VCaP (cell line): ENCODE data around the gene FOXN3.
"Not testable (repeated sequence)": the region's sequence is repeated elsewhere in the genome, so short reads cannot be mapped to it uniquely, and the experiment has no call there.

ENCODE experiments used
- H3K27ac ChIP-seq: fragments of 450-650 bp; 2 replicates; pipeline ENCODE4 v1.5.1; 2017
- TF ChIP-seq, protein P1 (sequence below): fragments of 450-650 bp; conservative IDR thresholded peaks from 2 replicates; pipeline ENCODE4 v1.5.1; 2017; ENCODE audit warnings: mild to moderate bottlenecking, moderate library complexity

Gene FOXN3

GRCh38 chr14:89125216-89125615, 291.8 kb downstream of the FOXN3 start:
- TF ChIP-seq, protein P1, sequence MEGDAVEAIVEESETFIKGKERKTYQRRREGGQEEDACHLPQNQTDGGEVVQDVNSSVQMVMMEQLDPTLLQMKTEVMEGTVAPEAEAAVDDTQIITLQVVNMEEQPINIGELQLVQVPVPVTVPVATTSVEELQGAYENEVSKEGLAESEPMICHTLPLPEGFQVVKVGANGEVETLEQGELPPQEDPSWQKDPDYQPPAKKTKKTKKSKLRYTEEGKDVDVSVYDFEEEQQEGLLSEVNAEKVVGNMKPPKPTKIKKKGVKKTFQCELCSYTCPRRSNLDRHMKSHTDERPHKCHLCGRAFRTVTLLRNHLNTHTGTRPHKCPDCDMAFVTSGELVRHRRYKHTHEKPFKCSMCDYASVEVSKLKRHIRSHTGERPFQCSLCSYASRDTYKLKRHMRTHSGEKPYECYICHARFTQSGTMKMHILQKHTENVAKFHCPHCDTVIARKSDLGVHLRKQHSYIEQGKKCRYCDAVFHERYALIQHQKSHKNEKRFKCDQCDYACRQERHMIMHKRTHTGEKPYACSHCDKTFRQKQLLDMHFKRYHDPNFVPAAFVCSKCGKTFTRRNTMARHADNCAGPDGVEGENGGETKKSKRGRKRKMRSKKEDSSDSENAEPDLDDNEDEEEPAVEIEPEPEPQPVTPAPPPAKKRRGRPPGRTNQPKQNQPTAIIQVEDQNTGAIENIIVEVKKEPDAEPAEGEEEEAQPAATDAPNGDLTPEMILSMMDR, result no peak
- H3K27ac ChIP-seq, result no peak overlapping the region

- TF ChIP-seq, protein P1, result no peak
- H3K27ac ChIP-seq, result no peak overlapping the region
Observed at GRCh38 chr14:89123851-89124250, 293.2 kb downstream of the FOXN3 start.

DNA sequence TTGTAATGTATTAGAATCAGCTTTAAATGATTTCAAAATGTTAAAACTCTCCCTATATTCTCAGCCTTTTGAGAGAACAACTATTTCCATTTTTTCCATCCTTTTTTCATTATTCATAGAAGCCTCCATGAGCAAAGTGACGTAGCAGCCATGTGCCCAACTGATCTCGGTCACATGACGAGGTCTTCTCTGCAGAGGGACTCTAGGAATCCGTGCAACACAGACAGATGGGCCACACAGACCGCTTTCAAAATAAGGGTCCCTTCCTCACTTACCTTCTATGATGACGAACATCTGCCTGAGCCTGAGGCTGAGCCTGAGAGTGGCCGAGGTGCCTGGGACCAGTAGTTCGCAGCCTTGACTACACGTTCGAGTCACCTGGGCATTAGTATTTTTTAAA, 293.8 kb downstream of the FOXN3 start:
- TF ChIP-seq, protein P1, result no peak

GRCh38 chr14:89121968-89122620, 294.9 kb downstream of the FOXN3 start:
- no peak overlapping the region for H3K27ac ChIP-seq
- TF ChIP-seq, protein P1, result no peak

More for the DNA sequence above, 293.8 kb downstream of the FOXN3 start:
- no peak overlapping the region for H3K27ac ChIP-seq

DNA sequence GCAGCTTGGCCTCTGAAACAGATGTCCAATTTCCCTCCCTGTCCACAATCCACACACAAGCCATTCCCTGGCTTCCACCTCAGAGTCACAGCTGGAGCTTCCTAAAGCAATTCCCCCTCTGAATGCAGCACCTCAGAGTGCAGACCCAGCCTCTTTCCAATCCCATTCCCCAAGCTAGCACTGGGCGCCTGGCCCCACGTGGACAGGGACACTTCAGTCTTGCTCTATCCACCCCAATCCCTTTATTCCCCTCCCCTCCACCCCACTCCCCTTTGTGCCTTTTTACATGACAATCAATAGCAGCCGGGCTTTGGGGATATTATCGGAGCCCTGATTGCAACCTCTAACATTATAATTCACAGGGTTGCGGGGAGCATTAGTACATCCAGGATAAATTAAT, 300.0 kb downstream of the FOXN3 start:
- TF ChIP-seq, protein P1, result no peak
- no peak overlapping the region for H3K27ac ChIP-seq

GRCh38 chr14:89114109-89114508, 302.9 kb downstream of the FOXN3 start:
- TF ChIP-seq, protein P1, result no peak
- no peak overlapping the region for H3K27ac ChIP-seq

- TF ChIP-seq, protein P1, result no peak
- no peak overlapping the region for H3K27ac ChIP-seq
Observed at GRCh38 chr14:89112720-89113119, 304.3 kb downstream of the FOXN3 start.

DNA sequence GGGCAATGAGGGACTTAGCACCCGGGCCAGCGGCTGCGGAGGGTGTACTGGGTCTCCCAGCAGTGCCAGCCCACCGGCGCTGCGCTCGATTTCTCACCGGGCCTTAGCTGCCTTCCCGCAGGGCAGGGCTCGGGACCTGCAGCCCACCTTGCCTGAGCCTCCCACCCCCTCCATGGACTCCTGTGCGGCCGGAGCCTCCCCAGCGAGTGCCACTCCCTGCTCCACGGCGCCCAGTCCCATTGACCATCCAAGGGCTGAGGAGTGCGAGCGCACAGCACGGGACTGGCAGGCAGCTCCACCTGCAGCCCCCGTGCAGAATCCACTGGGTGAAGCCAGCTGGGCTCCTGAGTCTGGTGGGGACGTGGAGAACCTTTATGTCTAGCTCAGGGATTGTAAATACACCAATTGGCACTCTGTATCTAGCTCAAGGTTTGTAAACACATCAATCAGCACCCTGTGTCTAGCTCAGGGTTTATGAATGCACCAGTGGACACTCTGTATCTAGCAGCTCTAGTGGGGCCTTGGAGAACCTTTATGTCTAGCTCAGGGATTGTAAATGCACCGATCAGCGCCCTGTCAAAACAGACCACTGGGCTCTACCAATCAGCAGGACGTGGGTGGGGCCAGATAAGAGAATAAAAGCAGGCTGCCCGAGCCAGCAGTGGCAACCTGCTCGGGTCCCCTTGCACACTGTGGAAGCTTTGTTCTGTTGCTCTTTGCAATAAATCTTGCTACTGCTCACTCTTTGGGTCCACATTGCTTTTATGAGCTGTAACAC, 305.1 kb downstream of the FOXN3 start:
- H3K27ac ChIP-seq, result not testable (repeated sequence)

GRCh38 chr14:89111232-89111631, 305.8 kb downstream of the FOXN3 start:
- not testable (repeated sequence) for H3K27ac ChIP-seq
